Uterus (tissue), 4 donors: ENCODE measurements around the gene VAV3. TPM values are rescaled to one million over a fixed set of nuclear protein-coding genes. Genes with fewer than 3 reads are reported as not detected.

Experiments
- DNase-seq, 2 donors: peaks; one replicate each; pipeline ENCODE4 v3.0.0-alpha.2; 2019 to 2020
- H3K27ac ChIP-seq, 2 donors: fragments of 200-600 bp; sonication (generic); 1 replicate in 1 of 2; 2 replicates in 1 of 2; pipeline ENCODE4 v1.5.1; 2016 to 2018
- H3K27me3 ChIP-seq, 2 donors: fragments of 200-600 bp; sonication (generic); one replicate each; pipeline ENCODE4 v1.5.1; 2018 to 2019; ENCODE audit warnings: control low read depth in 1 of 2
- H3K36me3 ChIP-seq, 2 donors: fragments of 200-600 bp; sonication (generic); one replicate each; pipeline ENCODE4 v1.5.1; 2019; ENCODE audit warnings: control low read depth in 1 of 2
- H3K4me1 ChIP-seq, 2 donors: fragments of 200-600 bp; sonication (generic); one replicate each; pipeline ENCODE4 v1.5.1; 2018 to 2019; ENCODE audit warnings: control low read depth in 1 of 2
- H3K4me3 ChIP-seq, 2 donors: fragments of 200-600 bp; sonication (generic); 1 replicate in 1 of 2; 2 replicates in 1 of 2; pipeline ENCODE4 v1.5.1; 2018 to 2019; ENCODE audit warnings: mild to moderate bottlenecking in 1 of 2
- H3K9me3 ChIP-seq, 2 donors: fragments of 200-600 bp; sonication (generic); one replicate each; pipeline ENCODE4 v1.5.1; 2019; ENCODE audit warnings: control low read depth in 1 of 2
- CTCF ChIP-seq, 4 experiments: fragments of 200-600 bp in 2 of 4; fragments of 450-650 bp in 2 of 4; sonication (generic) in 2 of 4; IDR thresholded peaks; one replicate each; pipeline ENCODE4 v1.5.1; 2016 to 2019; ENCODE audit warnings: antibody characterized with exemption in 4 of 4, mild to moderate bottlenecking in 2 of 4, moderate library complexity in 1 of 4
- POLR2A ChIP-seq, 2 donors: fragments of 450-650 bp; IDR thresholded peaks; one replicate each; pipeline ENCODE4 v1.6.1; 2016; ENCODE audit warnings: antibody characterized with exemption in 2 of 2, mild to moderate bottlenecking in 1 of 2, moderate library complexity in 1 of 2
- intact Hi-C: fragments of 100-400 bp; cut with DNase I; formaldehyde crosslinking; loops from one replicate; pipeline ENCODE4 v1.15.1; 2023; ENCODE audit warnings: low total_unique reads
- total RNA-seq, 4 donors: library from RNA; depleted of rRNA in 3 of 4; stranded (reverse); fragments of >200 nt in 3 of 4; gene quantifications; one replicate each; pipeline versions ENCODE4 v1.1.0 to v1.2.4, GENCODE V29; 2014 to 2023
- donor health status: DM: yes; HTN: yes; CAD: no.

VAV3 gene
- total RNA-seq, 4 donors from 2014 or later, result 0.88 to 22.5 (median 8.6) TPM

- Histone ChIP-seq H3K9me3 (no peaks in the 10 kb centered on the region), H3K27me3 (no peaks in the 10 kb centered on the region), H3K36me3 (no peaks in the 10 kb centered on the region), H3K4me3 (no peak overlapping the region), H3K4me1 (no peaks in the 10 kb centered on the region), H3K27ac (no peak overlapping the region)
- intact Hi-C loops, result no loop called here
- no peak for TF ChIP-seq CTCF (IDR thresholded peaks at IDR 0.05)
- TF ChIP-seq POLR2A (IDR thresholded peaks at IDR 0.05), result no peak
- no peak for DNase-seq
Measured at GRCh38 chr1:107942814-107943213, 22.2 kb downstream of the VAV3 start.

GRCh38 chr1:107941531-107941930 is 23.4 kb downstream of the VAV3 start:
- no peaks in the 10 kb centered on the region for H3K36me3 ChIP-seq
- intact Hi-C loops, result no loop called here
- no peak overlapping the region for H3K27ac ChIP-seq
- H3K4me3 ChIP-seq, result no peak overlapping the region
- H3K4me1 ChIP-seq, result no peaks in the 10 kb centered on the region
- TF ChIP-seq CTCF (IDR thresholded peaks at IDR 0.05), result no peak
- TF ChIP-seq POLR2A (IDR thresholded peaks at IDR 0.05), result no peak
- no peaks in the 10 kb centered on the region for H3K9me3 ChIP-seq
- no peak for DNase-seq
- no peaks in the 10 kb centered on the region for H3K27me3 ChIP-seq

GRCh38 chr1:107941123-107941522 is 23.9 kb downstream of the VAV3 start:
- H3K9me3 ChIP-seq, result no peaks in the 10 kb centered on the region
- H3K27ac ChIP-seq, result no peak overlapping the region
- DNase-seq, result no peak
- H3K4me3 ChIP-seq, result no peak overlapping the region
- no peaks in the 10 kb centered on the region for H3K27me3 ChIP-seq
- no peaks in the 10 kb centered on the region for H3K36me3 ChIP-seq
- intact Hi-C loops, result no loop called here
- no peaks in the 10 kb centered on the region for H3K4me1 ChIP-seq
- TF ChIP-seq POLR2A (IDR thresholded peaks at IDR 0.05), result no peak
- no peak for TF ChIP-seq CTCF (IDR thresholded peaks at IDR 0.05)

- H3K4me3 ChIP-seq, result no peak overlapping the region
- intact Hi-C loops, result no loop called here
- no peak overlapping the region for H3K27ac ChIP-seq
- H3K27me3 ChIP-seq, result no peaks in the 10 kb centered on the region
- DNase-seq, result no peak
- H3K9me3 ChIP-seq, result no peaks in the 10 kb centered on the region
- no peaks in the 10 kb centered on the region for H3K4me1 ChIP-seq
- no peaks in the 10 kb centered on the region for H3K36me3 ChIP-seq
- TF ChIP-seq POLR2A (IDR thresholded peaks at IDR 0.05) (no peak), CTCF (IDR thresholded peaks at IDR 0.05) (no peak)
Measured at GRCh38 chr1:107940701-107941100, 24.3 kb downstream of the VAV3 start.

GRCh38 chr1:107940017-107940577 is 24.9 kb downstream of the VAV3 start:
- TF ChIP-seq CTCF (IDR thresholded peaks at IDR 0.05) (no peak), POLR2A (IDR thresholded peaks at IDR 0.05) (no peak)
- DNase-seq, result no peak
- no peaks in the 10 kb centered on the region for H3K27me3 ChIP-seq
- intact Hi-C loops, result no loop called here
- H3K4me1 ChIP-seq, result no peaks in the 10 kb centered on the region
- H3K27ac ChIP-seq, result no peak overlapping the region
- H3K9me3 ChIP-seq, result no peaks in the 10 kb centered on the region
- no peak overlapping the region for H3K4me3 ChIP-seq
- no peaks in the 10 kb centered on the region for H3K36me3 ChIP-seq
